ENCODE results near the gene ARAP1.

ARAP1 gene

DNA sequence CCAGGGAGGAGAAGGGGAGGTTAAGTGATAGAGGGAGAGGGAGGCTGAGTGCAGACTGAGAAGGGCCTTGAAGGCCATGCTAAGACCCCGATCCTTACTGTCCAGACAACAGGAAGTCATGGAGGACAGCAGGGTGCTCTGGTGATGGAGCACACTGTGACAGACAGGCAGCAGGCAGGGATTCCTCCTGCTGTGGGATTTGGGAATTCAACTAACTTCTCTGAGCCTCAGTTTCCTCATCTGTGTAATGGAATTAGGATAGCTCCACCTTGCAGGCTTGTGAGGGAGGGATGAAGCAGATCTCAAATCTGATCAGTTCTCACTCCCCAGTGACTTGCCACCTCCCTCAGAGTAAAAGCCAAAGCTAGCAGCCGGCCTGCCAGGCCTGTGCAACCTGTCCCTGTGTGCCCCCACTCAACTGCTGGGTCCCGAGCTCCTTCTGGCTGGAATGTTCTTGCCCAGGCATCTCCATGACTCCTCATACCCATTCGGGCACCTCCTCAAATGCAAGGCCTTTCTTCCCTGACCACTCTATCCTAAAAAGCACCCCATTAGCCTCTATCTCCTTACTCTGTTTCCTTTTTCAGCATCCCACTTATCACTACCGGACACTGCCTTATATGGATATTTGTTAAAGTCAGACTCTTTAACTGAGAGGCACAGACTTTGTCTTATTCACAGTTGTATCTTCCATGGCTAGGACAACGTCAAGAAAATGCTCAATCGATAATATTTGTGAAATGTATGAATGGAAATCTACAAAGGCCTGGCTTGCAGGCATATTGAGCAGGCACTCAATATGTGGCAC is 9.5 kb downstream of the ARAP1 start:
- no peak for DNase-seq (ENCODE audit: low read depth)

DNA sequence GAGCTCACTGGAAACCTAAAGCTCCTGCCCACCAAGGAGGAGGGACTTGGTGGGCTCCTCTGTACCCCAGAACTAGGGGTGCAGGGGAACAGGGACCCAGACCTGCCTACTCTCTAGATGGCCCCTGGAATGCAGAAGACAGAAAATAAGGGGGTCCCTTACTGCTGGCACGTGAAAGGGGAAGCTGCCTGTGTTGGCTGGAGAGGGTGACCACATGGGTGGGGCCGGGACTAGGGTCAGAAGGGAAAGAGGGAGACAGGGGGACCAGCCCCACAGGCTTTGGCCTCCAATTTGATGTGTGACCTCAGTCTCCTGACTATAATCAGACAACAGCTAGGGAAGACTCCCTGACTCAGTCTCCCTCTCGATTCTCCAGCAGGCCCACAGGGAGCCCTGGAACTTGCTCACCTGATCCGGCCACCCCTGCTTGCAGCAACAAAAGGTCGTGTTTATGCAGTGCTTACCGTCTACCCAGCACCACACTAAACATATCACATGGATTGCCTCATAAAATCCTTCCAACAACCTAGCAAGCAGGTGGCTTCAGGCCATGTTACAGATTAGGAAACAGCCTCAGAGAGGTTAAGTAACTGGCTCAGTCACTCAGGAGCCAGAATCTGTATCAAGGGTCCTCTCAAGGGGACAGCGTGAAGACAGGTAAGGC is 10.2 kb downstream of the ARAP1 start:
- no peak for DNase-seq (ENCODE audit: low read depth)

DNA sequence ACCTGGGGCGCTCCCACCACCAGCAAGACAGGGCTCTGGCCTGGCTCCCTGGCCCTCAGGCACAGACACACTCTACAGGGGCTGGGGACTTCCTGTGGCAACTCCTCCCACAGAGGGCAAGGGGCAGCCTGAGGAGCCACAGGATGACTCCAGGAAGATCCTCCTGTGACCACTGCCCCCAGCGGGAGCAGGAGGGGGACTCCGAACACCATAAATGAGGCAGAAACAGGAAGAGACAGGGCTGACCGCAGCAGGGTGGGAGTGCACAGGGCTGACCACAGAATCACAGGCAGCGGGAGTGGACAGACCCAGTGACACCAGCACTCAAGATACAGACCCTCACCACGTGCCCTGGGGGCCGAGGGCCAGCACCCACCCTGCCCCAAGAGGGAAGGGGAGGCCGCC is 10.8 kb downstream of the ARAP1 start:
- no peak for DNase-seq (ENCODE audit: low read depth)

DNA sequence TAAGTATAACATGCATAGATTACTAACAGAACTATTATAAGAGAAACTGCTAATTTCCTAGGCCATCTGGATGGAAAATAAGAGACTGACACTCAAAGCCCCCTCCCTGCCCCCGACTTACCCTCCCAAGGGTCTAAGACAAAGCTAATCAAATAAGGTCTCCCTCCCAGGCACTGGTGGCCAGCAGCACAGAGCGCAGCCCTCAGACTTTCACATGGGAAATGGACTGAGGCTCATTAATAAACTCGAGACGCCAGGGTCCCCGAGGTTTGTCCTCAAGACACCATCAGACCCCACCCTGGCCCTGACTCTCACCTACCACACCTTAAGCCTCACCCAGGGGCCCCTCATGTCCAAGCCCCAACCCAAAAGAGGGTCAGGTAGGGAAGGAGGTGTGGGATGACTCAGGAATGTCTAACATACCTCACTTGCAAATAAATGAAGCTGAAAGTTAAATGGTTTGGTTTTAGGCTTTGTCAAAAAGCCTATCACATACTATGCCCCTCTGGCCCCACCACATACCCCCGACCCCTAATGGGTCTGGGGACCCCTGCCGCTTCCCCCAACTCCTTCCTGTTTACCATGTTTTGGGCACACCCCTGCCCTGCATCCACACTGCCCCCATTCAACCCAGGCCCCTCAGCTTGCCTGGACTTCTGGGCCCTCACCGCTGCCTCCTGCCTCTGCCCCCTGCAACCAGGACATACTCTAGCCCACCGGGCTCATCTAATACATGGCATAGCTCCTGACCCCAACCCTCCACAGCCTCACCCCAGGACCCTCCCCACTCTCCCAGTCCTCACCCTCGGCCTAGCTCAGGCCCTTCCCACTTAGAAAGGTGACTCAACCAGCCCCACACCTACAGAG is 11.4 kb downstream of the ARAP1 start:
- DNase-seq (ENCODE audit: low read depth), result no peak

DNA sequence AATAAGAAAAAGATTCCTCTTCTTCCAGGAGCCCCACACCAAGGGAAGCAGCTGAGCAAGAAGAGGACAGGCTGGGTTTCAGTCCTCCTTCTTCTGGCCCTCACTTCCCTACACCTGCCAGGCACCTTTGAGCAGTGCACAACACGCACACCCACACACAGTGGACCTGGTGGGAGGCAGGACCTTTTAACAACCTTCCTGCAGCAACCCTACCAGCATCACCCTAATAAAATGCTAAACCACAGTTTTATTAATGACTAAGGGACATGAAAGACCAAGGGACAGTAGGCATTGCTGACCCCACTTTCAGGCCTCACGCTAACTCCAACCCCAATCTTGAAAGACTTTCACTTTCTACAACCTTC is 12.2 kb downstream of the ARAP1 start:
- no peak for DNase-seq (ENCODE audit: low read depth)

DNA sequence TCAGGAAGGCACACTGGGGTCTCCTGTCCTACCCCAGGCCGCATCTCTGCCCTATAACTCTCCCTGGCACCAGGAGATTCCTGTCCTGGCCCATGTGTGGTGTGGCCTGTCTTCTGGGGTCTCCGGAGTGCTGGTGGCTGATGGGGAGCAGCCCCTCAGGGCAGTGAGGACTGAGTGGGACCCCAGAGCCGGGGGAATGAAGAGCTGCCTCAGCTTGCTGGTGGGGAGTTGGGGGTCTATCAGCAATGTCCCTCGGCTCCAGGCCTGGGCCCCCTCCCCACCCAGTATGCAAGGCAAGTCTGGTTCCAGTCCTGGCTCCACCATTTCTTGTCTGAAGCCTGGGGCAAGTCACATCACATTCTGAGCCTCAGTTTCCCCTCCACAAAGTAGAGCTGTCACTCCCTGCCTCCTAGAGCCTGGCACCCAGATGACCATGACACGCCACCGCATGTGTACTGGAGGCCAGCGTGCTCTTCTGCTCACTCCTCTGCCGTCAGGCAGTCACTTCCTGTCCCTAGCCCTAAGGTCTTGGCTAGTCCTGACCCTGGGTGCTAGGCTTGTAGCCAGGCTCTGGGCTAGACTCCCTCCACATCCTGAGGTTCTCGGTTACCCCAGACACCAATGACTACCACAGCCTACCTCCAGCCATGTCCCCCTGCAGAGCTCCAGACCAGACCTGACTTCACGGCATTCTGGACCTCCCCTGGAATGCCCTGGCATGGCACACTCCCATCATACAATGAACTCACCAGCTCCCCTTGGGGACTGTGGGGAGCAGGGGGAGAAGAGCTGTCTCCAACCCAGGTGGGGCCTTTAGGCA is 12.8 kb downstream of the ARAP1 start:
- DNase-seq (ENCODE audit: low read depth), result no peak

DNA sequence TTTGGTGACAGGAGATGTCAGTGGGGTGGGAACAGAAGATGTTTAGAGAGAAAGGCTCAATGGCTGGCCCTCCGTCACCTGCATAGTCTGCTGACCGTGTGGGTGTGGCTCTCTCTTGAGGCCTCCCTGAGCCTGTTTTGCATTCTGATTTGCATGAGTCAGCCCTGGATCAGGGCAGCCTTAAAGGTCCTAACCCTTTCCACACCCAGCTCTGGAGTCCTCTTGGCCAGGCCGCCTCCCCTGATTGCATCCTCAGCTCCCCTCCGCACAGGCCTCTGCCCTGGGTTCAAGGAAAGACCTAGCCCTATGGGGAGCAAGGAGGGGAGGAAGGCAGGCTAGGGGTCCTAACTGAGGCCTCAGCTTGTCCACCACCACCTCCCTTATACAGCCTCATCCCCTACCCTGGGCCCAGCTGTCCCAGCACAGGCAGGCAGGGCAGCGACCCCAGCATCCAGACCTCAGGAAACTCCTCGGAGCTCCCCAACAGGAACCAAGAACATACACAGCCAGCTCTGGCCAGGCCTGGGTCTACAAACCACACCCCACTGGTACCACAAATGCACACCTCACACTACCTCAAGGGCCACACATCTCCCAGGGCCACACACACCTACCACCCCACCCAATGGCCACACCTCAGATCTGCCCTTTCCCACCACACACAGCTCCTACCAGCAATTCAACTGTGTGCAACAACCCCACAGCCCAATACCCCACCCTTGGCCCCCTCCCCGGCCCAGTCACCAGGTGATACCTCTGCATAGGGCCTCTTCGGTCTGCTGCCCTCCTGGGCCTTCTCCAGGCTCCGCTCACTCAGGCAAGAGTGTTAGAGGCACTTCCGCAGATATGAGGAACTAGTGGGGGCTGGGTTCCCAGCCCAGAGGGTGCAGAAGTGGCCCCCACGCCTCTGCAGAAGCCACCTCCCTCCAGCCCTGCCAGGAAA is 13.7 kb downstream of the ARAP1 start:
- peak; percentile 67 for DNase-seq (ENCODE audit: low read depth)

DNA sequence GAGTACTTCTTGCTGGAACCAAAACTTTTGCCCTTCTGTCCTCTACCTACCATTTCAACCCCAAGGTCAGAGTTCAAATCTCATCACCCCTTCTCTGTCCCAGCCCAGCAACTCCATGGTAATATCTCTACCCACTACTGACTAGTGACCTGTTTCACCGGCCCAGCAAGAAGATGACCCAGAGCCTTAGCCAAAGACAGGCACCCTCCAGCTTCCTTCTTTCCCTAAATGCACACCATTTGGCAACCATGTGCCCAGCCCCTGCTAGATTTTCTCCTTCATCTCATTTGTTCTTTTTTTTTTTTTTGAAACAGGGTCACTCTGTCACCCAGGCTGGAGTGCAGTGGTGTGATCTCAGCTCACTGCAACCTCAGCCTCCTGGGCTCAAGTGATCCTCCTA is 14.9 kb downstream of the ARAP1 start:
- DNase-seq (ENCODE audit: low read depth), result no peak

DNA sequence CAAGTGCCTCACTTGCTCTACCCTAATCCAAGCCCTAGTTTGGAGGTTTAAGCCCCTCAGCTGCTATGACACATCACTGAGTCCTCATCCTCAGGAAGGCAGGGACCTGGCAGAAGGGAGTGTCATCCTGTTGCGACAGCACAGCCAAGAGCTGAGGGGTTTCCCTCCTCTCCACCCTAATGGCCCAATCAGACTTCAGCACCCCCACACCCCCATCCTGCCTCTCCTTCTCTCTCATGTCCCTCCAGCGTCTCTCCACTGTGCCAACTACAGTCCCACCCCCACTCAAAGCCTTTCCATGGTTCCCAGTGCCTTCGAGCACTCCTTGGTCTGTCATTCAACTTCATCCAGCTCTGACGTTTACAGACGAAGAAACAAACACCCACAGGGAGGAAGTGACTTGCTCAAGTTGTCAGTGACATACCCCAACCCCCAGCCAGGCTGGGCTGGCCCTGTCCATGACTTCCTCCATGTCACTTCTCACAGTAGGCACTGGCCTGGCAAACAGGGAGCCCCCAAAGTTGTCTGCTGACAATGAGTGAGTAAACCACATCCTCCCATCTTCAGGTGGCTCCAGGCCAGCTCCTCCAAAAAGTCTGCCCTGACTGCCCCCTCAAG is 15.6 kb downstream of the ARAP1 start:
- peak; percentile 76 for DNase-seq (ENCODE audit: low read depth)

DNA sequence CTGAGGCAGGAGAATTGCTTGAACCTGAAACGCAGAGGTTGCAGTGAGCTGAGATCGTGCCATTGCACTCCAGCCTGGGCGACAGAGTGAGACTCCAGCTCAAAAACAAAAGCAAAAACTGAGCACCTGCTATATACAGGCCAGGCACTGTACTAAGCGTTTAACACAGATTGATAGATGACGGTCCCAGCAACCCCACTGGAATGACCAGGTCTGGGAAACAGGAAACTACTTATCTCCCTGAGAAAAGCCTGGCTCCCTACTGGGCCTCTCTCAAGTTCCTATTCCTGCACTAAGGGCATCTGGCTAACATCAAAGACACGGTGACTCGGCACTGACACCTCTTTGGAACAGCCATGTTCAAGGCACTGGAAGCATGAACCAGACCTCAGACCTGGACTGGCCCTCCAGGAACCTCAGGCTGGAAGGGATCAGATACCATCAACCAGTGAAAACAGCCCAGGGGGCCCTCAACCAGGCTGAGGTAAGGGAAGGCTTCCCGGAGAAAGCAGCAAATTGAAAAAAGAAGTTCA is 16.6 kb downstream of the ARAP1 start:
- DNase-seq (ENCODE audit: low read depth), result peak; percentile 43

DNA sequence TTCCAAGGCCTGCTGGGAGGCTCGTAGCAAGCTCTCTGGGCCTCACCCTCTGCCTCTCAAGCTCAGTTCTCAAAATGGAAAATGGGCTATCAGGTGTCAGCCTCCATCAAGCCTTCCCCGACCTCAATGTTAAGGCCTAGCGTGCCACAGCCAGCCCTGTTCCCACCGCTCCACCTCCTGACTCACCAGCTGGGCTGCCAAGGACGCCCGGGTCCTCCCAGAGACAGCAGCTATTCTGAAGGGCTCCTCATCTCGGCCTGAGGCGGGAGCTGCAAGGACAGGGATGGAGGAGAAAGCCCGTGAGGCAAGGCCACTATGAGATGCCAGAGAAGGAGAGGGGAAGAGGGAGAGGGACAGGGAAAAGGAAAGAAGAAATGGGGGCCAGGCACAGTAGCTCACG is 19.9 kb downstream of the ARAP1 start:
- no peak for DNase-seq (ENCODE audit: low read depth)

DNA sequence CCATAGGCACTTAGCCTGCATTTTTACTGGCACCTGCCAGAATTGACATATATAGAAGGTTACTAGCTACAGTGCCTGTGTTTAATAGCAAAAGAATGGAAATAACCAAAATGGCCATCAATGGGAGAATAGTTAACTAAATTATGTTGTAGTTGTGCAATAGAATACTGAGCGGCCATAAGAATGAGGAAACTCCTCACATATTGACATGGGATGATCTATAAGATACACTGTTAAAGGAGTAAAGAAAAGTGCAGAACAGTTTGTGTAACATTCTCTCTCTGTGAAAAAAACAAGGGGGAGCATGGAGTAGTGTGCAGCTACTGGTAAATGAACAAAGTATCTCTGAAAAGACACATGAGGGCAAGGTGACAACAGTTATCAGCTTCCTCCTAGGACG is 21.5 kb downstream of the ARAP1 start:
- DNase-seq (ENCODE audit: low read depth), result no peak

DNA sequence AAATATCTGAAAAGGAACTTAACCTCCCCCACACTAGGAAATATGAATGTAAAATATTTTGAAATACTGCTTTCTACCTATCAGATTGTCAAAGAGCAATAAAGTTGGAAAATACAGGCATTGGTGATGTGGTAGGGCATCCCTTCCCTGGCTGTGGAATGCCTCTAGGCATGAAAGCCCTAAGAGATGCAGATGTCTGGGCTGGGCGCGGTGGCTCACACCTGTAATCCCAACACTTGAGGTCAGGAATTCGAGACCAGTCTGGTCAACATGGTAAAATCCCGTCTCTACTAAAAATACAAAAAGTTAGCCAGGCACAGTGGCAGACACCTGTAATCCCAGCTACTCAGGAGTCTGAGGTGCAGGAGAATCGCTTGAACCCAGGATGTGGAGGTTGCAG is 22.0 kb downstream of the ARAP1 start:
- no peak for DNase-seq (ENCODE audit: low read depth)

DNA sequence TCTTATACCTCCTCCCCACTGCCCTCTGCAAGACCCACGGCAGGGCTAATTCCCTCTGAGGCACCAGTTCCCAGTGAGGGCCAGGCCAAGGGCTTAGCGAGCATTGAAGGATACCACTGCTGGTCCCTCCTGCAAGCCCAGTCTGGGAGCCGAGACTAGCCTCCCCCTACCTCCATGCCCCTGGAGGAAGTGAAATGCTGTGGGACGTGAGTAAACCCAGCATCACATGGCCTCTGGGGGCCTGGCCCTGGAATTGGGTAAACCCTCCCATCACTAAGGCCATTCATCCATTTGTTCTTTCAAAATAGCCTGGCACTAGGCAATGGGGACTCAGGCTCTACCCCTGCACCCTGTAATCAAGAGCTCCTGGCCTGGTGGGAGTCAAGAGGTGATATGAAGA is 24.7 kb downstream of the ARAP1 start:
- DNase-seq (ENCODE audit: low read depth), result no peak

DNA sequence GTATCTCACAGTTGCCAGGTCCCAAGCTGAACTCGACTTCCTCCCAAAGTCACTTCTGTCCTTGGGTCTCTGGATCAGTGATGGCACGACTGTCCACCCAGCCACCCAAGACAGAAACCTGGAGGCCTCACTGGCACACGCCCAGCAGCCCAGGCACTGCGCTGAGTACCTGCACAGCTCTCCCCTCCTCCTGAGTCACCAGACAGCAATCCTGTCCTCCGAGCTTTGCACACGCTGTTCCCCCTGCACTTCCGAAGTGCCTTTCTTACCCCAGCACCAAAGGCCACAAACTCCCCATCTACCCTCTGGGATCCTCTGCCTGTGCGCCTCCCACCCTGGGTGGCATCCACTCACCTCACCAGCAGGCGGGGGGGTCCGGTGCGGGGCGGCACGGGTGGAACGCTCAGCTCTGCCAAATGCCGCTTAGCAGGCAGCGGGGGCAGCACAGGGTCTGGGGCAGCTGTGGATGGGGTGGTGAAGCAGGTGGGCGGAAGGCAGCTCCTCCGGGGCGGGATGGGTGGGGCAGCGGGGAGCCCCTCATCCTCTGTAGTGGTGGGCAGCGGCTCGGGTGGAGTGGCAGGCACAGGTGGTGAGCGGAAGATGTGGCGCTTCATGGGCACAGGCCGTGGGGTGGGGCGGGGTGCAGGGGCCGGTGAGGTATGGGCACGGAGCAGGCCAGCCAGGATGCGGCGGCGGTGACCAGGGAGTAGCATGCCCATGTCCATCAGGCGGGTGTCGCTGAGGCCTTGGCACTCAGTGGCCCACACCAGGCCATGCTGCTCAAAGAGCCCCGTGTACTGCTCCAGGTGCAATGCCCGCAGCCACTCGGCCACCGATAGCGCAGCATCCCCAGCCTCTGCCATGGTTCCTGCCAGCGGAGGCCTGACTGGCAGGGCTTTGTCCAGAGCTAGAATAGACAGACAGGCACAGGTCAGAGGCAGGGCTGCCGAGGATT is 25.7 kb downstream of the ARAP1 start:
- no peak for DNase-seq (ENCODE audit: low read depth)

DNA sequence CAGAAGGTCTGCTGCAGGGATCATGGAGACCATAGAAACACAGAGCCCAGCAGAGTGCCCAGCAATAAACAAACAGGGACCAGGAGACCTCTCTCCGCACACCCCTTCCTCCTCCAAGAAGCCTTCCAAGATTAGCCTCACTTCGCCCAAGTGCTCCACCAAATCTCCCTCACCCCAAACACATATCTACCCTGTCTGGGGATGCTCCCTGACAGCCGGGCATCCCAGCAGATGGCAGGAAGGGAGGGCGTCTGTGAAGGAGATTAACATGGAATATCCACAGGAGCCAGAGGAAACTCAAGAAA is 26.5 kb downstream of the ARAP1 start:
- DNase-seq (ENCODE audit: low read depth), result no peak

DNA sequence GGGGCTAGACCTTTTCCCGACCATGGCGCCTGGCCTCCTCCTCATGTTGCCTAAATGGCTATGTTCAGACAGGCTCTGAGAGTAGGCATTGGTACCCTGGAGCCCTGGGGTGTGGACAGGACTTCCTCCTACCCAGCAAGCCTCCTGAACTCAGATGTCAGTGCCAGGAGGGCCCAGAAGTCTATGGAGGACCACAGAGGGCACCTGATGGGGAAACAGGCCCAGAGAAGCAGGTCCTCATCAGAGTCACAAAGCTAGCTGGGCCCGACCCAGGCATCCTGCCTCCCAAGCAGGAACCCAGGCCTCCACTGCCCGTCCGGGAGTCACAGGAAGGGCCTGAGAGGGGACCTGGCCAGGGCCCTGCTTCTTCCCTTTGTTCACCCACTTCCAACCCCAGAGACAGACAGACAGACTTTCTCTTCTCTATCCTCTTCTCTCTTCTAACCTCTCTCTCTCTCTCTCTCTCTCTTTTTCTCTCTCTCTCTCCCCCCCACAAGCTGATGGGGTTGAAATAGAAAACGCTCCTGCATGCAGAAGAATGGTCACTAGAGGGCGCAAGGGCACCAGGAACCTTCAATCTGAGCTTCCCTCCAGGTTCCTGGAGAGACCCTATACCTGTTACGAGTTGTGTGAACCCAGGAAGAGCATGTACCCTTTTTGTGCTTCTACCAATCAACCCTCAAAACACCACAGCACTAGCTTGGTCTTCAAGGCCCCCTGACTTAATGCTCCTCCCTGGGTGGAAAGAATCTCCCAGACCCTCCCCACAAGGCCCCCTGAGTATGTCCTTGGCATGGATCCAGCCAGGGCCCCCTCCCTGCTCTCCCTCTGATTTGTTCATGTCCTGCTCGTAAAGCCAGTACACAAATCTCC is 27.1 kb downstream of the ARAP1 start:
- DNase-seq (ENCODE audit: low read depth), result peak; percentile 60

DNA sequence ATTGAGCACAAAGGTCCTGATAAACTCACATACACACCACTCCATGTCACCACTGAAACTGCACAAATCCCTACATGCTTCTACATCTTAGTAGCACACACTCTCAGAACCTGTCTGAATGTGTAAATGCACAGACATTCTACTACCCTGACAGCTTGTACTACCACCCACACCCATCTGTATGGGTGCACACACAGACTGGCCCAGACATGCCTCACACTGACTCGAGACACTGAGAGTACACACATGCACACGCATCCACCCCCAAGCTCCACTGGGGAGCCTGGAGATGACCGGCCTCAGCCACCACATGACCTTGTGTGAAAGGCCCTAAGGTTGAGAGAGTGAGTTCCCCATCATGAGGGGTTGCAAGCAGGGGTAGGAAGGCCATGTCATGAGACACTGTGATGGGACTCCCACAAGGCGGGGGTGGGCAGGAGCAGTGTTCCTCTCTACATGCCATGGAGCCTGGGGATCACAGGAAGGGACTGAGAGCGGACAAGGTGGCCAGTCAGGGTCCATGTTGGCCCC is 28.1 kb downstream of the ARAP1 start:
- DNase-seq (ENCODE audit: low read depth), result no peak

Data from HS-5 (cell line).